GM21619 (cell line): Measurements from ENCODE around the gene MMP19.
"Not testable (repeated sequence)": the region's sequence is repeated elsewhere in the genome, so short reads cannot be mapped to it uniquely, and the experiment has no call there.

ENCODE experiments used
- ATAC-seq: cut with Tn5 transposase; IDR thresholded peaks from one replicate; pipeline ENCODE4 v1.9.1; 2021; ENCODE audit not compliant: unreplicated experiment

The MMP19 gene

DNA sequence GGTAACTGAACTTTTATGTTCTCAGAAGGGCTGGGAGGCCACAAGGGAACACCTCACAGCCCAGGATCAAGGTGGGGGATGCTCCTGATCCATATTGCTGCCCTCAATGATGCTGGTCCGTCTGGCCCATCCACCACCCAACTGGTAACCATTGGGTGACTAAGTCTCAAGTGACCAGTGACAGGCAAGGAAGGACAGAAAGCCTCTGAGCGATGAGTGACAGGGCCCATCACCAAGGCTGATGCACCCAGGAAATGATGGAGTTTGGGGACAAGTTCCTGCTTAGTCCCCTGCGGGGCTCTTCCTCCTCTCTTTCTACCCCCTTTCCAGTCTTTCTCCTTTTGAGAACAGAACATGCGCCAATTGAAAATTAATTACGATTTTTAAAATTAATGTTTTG, 2.6 kb upstream of the MMP19 start:
- no peak for ATAC-seq

DNA sequence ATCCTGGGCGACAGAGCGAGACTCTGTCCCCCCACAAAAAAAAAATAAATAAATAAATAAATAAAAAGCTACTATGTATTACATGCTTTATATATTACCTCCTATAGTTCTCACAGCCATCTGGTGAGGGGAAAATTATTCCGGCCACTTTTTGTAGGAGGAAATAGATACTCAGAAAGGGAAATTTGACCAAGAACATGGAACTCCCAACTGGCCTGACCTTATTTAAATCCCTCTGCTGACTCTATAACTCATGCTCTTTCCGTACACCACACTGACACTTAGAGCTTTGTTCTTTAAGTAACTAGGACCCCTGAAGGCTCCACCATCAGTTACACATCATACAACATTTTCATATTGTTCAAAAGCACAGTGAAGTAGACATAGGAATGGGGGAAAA, 2.2 kb upstream of the MMP19 start:
- ATAC-seq: no peak

DNA sequence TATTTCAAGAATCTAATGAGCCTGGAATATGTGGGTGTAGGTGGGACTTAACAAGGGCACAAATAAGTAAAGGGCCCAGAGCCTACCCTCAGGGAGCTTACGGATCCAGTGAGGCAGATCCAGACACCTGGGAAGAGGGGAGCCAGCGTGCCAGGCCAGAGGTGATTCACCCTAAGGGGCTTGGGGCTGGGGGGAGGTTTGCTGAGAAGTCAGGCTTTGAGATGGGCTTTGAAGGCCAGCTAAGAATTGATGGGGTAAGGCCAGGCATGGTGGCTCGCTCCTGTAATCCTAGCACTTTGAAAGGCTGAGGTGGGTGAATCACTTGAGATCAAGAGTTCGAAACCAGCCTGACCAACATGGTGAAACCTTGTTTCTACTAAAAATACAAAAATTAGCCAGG, 695 bp upstream of the MMP19 start:
- ATAC-seq: no peak

DNA sequence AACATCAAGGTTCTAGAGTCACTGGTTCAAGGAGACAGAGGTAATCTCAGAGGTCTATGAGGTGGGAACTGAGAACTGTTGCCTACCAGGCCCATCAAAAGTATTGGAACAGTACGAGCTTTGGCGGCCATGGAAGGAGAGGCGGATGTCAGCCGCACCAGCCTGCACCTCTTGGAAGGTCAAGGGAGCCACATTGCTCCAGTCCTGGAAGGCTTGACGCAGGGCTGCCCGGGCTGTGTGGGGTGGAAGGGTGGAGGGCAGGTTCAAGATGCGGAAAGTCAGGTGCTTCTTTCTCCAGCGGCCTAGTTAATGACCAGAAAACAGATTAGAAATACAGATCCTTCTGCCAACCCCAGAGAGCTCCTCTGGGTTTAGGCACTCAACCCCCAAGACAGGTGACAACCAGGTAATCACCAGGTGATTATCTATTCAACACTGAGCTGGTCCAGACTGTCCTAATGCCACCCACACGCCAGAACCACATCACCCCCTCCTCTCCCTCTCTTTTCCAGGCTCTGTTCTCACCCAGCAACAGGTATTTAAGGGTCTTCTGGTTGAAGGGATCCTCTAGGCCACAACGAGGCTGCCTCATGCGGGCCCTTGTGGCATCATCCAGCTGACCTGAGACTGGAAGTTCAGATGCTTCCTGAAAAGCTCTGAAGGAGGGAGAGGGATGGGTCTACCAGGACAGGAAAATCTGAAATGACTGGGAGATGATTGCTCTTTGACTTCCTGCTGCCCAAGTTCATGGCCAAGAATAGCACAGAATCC, 2.0 kb downstream of the MMP19 start:
- no peak for ATAC-seq

DNA sequence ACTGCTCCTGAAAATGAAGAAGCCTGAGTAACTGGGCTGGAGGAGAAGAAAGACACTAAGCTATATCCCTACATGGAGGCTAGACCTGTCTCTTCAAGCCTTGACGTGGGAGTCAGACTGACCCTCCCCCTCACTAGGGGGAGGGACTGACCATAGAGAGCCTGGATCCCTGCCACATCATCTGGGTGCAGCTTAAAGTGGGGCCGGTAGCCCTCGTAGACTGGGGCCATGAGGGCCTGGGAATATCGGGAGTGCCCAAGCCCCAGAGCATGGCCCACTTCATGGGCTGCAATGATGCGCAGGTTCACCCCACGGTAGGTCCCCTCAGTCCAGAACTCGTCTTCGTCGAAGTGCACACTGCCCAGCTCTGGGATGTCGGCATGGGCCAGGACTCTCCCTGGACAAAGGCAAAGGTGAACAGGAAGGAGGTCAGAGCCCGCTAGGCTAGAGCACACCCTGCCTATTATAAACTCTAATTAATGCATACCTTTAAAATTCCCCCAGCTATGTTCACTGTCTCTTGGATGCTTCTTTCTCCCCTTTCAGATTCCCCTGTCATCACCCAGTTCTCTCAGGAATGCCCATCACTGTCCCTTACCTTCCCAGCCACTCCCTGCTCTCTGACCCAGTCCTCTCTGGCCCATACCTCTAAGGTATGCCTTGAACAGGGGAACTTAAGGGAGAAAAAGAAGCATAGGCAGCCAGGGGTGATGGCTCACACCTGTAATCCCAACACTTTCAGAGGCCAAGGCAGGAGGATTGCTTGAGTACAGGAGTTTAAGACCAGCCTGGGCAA, 3.2 kb downstream of the MMP19 start:
- ATAC-seq: no peak

DNA sequence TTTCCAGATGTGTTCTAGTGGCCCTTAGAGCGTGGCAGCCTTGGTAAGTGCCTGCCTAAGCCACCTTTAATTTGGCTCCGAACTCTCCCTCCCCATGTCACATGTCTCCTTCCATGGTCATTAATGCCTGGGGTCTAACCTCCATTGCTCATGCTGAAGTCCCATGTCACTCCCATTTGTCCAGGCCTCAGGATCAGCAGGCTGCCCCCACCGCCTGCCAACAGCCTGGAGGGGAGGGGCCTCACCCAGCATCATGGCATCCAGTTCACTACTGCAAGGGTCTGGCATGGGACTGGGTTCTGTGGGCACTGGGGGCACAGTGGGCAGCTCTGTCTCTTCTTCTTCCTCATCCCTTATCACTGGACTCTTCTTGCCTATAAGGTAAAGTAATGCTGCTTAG, 4.4 kb downstream of the MMP19 start:
- ATAC-seq: no peak

DNA sequence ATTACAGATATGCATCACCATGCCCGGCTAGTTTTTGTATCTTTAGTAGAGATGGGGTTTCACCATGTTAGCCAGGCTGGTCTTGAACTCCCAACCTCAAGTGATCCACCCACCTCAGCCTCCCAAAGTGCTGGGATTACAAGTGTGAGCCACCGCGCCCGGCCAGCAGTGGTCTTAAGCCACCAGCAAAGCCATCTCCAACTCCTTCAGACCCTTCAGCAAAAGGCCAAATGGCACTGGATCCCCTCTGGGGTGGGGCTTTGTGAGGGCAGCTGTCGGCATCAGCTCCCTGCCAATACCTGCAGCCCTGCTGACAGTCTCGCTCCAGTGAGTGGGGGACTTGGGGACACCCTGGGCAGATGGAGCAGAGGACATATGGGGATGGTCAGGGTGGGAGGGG, 8.3 kb downstream of the MMP19 start:
- ATAC-seq: not testable (repeated sequence)

DNA sequence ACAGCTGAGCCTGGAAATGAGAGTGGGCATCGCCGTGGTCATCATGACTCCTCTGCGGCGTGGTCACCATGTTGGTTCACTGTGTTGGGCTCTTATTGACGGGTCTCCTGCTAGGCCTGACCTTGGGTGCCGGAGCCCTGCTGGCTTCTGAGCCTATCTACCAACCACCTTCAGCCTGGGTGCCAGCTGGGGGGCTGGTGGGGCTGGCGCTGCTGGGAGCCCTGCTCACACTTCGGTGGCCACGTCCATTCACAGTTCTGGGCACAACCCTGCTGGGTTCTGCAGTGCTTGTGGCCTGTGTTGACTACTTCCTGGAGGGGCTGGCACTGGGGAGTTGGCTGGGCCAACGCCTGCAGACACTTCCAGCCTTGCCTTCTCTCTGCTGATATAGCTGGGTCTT, 9.7 kb downstream of the MMP19 start:
- ATAC-seq: no peak

DNA sequence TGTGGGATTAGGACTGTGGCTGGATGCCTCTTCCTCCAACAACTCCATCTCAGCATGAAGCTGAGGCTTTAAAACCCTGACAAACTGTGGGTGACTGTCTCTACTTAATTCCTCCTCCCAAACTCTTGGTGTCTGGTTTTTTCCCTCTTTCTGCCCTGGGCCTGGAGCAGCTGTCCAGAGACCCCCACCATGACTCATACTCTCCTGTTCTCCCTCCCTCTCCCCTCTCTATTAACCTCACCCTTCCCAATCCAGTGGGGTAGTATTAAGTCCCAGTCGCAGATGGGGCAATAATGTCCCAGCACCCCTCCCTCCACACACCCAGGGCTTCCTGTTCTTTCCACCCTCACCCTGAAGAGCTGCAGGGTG, 11.3 kb downstream of the MMP19 start:
- ATAC-seq: no peak

DNA sequence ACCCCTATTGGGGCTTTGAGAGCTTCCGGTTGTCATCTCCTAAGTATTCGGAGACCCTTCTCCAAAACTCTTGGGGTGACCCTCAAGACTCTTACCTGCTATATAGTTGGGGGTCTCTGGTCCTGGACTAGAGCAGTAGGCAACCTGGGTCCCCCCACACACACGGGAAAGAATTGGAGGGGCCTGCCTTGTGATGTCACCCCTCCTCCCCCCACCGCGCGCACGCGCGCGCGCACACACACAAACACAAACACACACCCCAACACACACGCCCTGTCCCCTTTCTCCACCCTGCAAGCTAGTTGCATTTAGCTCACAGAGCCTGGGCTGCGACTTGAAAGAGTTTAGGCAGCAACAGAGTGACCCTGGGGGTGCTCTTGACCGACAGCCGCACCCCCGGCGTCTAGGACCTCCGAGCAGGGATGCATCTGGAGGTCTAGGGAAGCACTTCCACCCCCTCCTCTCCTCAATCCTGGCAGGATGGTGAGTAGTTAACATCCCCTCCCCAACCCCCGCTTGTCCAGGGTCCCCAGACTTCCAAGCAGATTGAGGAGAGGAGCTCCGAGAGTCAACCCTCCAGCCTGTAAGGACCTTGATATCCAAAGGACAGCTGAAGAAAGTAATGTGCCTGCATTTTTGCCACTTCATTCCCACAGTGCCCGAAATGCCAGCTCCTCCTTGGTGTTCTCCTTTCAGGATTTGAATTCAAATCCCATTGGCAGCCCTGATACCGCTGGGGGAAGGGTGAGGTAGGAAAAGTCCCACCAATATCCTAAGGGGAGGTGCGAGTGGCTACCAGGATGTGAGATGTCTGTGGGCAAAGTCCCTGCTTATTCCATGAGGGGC, 11.9 kb downstream of the MMP19 start:
- ATAC-seq: no peak

DNA sequence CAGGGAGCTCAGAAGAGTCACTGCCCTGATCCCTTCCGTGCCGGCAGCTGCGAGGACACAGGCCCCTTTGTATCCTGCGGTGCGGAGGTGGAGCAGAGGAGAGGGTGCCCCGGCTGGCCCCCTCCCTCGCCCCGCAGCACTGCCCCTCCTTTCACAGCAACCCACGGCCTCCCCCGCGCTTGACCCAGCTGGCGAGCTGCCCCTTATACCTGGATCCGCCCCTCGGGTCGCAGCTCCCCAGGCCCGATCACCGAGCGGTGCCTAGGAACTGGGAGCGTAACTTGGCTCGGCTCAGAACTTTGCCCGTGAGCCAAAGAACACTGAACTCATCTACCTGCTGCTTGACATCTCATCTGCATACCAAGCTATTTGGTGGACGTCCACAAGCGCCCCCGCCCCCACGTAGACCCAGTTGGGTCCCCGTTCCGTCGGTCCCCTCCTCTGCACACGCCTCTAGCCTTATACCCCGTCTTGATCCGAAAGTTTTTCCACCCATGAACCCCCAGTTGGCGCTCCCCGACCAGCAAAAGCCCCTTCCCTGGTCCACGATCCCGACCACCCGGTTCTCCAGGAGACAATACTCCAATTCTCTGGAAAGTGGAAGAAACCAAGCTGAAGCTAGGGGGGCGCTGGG, 12.7 kb downstream of the MMP19 start:
- peak; percentile 14 for ATAC-seq

DNA sequence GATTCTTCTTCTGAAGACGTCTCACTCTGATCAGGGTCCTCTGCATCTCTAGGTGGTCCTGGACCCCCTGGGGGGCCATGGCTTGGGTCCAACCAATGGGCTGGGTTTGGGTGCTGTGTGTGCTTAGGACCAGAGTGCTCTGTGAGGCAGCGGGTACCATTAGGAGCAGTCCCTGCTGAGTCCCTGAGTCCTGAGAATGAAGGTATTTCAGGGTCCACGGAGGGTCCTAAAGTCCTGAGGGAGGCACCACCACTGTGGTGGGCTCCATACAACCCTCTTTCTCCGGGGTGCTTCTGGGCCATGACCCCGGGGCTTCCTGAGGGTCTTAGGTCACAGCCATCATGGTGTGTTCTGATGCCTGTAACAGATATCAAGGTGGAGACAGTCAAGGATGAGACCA, 14.4 kb downstream of the MMP19 start:
- no peak for ATAC-seq

DNA sequence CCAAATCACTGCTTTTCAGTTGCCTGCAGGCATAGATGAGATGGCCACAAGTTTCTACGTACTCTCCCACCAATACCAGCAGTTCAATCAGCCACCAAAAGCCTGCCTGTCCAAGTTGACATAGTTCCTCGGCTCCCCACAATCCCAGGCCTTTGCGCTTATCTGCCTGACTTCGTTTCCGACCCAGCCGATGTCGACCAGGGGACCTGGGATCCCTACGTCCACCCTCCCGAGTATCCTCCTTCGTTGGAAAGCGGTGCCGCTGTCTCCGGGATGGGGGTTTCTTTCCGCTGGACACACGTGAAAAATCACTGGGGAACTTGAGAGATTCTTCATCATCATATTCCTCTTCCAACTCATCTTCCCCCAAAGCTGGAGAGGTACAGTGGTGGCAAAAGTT, 14.9 kb downstream of the MMP19 start:
- ATAC-seq: no peak

DNA sequence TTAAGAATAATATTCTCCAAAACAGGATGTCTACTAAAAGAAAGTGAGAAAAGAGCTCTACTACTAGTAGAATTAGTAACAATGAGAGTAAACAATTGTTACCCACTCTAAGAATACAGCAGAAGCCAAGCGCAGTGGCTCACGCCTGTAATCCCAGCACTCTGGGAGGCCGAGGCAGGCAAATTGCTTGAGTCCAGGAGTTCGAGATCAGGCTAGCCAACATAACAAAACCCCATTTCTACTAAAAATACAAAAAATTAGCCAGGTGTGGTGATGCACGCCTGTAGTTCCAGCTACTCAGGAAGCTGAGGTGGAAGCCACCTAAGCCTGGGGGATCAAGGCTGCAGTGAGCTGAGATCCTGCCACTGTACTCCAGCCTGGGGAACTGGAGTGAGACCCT, 18.0 kb downstream of the MMP19 start:
- no peak for ATAC-seq

DNA sequence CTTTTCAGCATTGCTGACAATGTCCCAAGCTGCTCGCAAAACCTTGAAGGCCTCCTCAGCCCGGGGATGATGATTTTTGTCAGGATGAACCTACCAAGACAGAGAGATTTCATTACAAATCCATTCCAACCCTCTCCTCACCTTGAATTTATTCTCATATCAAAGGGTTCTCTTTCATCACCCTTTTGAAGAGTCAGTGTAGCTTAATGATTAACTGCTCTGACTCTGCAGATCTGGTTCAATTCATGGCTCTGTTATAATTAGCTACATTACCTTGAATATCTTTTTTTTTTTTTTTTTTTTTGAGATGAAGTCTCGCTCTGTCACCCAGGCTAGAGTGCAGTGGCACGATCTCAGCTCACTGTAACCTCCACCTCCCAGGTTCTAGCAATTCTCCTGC, 19.3 kb downstream of the MMP19 start:
- no peak for ATAC-seq

DNA sequence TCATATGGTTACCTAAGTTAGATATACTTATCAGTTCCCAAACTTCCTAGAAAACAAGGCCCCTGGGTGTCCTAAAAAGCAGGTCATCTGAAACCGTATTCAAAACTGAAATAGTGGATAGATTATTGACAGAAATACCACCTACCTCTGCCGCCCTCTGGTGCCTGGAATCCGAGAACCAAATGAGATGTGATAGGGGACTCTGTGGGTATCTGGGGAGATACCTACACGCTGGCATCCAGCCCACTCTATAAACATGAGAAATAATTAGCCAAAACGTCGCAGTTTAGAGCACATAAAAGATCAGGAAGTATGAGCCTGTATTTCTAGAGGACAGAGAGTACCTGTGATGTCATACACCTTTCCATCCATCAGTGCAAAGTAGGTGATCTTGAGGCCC, 20.5 kb downstream of the MMP19 start:
- no peak for ATAC-seq

DNA sequence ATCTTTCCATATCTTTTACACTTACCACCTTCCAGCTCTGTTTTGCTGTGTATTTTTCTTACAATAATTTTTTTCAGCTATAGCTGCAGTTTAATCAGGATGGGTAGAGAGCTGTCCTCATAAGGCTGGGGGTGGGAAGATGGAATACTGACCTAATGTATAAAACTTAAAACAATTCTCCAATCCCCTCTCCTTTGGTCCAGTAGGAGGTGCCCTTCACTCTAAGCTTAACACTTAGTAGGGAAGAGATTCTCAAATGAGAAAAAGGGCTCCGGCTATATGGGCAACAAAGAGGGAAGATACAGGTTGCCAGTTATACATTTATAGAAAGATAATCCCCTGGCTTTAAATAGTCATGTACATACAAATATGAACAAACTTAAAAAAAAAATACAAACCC, 22.1 kb downstream of the MMP19 start:
- ATAC-seq: no peak

DNA sequence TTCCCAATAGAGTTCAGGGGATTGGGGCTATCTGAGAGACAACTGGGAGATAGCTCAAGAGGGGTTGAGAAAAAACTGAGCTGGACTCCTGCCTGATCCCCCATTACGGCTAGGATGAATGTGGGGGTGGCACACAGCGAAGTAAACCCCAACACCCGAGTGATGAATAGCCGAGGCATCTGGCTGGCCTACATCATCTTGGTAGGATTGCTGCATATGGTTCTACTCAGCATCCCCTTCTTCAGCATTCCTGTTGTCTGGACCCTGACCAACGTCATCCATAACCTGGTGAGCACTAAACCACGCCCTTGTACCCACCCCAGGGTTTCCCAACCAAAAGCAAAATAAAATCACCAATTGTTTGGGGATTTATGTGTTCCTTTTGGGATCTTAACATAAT, 23.9 kb downstream of the MMP19 start:
- no peak for ATAC-seq

DNA sequence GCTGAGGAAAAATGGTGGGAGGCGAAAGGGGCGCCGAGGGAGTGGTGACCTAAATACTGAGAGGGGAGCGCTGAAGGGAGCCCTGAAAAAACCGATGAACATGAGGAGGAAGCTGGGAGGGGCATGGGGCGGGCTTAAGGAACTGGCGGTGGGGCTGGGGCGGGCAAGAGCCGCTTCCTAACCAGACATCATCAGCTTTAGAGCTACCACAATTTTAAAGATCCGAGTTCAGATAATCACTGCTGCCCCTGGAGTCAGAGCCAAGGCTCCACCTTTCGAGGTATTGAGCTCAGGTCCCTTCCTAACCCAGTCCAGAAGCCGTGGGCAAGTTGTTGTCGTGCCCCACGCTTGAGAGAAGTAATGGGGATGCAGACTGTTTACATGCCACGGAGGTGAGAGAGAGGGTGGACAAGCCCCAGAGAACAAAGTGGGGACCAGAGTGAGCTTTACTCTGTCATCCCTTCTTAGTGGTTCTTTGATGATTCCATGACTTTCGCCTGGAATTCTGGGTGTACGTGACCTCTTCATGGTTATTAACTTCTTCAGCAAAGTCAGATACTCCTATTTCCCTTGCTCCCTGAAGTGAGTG, 24.5 kb downstream of the MMP19 start:
- peak; percentile 28 for ATAC-seq

DNA sequence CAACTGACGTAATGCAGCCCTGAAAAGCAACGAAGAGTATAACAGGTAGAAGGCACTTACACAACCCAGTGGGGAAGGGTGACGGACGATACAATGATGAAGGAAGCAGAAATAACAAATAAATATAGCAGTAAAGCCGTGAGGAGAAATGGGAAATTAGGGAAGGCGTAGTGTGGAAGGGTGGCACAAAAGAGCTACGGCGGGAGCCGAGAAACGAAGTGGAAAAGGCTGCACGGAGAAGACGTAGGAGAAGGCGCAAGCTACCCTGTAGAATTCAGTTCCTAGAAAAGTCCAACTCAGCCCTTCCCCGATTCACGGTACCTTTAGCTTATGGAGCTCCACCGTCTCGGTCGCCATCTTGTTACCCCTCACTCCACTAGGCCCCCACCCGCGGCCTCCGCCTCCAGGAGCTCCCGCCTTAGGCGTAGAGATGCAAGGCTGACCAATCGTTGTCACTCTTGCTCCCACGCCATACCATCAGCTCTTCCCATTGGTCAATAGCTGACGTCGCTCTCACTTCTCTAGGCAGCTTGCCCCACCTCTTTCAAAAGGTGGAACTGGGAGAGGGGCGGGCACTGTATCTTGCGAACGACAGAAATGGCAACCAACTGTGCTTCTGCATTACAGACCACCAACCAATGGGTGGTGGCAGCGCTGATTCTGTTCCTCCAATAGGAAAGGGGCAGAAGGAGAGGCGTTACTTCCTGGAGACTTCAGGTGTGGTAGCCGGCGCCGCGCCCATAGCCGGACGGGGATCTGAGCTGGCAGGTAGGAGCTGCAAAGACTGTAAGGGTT, 25.2 kb downstream of the MMP19 start, which contains the start of the genes ORMDL2 and SARNP:
ORMDL2 (plus strand) TSS at position 697 of the 795 bp plus-strand sequence. CDS start 959 bp downstream, outside the sequence.
SARNP (minus strand) TSS at position 380 of the 795 bp plus-strand sequence; CDS start at position 357, 23 bp downstream.
- peak; percentile 96 for ATAC-seq
